Right atrium auricular region (tissue), 2 donors: ENCODE measurements around the gene SLC17A8. TPM values are rescaled to one million over a fixed set of nuclear protein-coding genes. Genes with fewer than 3 reads are reported as not detected.
"Not testable (repeated sequence)": the region's sequence is repeated elsewhere in the genome, so short reads cannot be mapped to it uniquely, and the experiment has no call there.

ENCODE experiments used
- DNase-seq: peaks from one replicate; pipeline ENCODE4 v3.0.0-alpha.2; 2019; ENCODE audit warnings: low spot score
- H3K27ac ChIP-seq, 2 donors: fragments of 200-600 bp; sonication (generic); 1 replicate in 1 of 2; 2 replicates in 1 of 2; pipeline ENCODE4 v1.5.1; 2016 to 2019
- H3K27me3 ChIP-seq, 2 donors: fragments of 200-600 bp; sonication (generic); one replicate each; pipeline versions ENCODE4 v1.5.1 to v1.6.0; 2017 to 2019
- H3K36me3 ChIP-seq: fragments of 200-600 bp; sonication (generic); one replicate; pipeline ENCODE4 v1.5.1; 2016
- H3K4me1 ChIP-seq, 2 donors: fragments of 200-600 bp; sonication (generic); one replicate each; pipeline versions ENCODE4 v1.5.1 to v1.6.0; 2017 to 2019
- H3K4me3 ChIP-seq, 2 donors: fragments of 200-600 bp; sonication (generic); 1 replicate in 1 of 2; 2 replicates in 1 of 2; pipeline ENCODE4 v1.5.1; 2017 to 2019; ENCODE audit warnings: mild to moderate bottlenecking in 1 of 2, moderate library complexity in 1 of 2
- H3K9me3 ChIP-seq, 2 donors: fragments of 200-600 bp; sonication (generic); one replicate each; pipeline ENCODE4 v1.5.1; 2019
- CTCF ChIP-seq, 2 donors: fragments of 200-600 bp; sonication (generic); IDR thresholded peaks; one replicate each; pipeline ENCODE4 v1.5.1; 2019; ENCODE audit warnings: antibody characterized with exemption in 2 of 2
- total RNA-seq, 2 donors: library from RNA; depleted of rRNA; stranded (reverse); fragments of >200 nt; gene quantifications; one replicate each; pipeline ENCODE4 v1.1.0, GENCODE V29; 2016

SLC17A8 gene
- total RNA-seq, 2 donors from 2014 or later, result not detected

- peak in 1 of 2 donors; percentile 44 for TF ChIP-seq CTCF (IDR thresholded peaks at IDR 0.05)
- Histone ChIP-seq H3K4me1 (no peaks in the 10 kb centered on the region), H3K4me3 (no peak overlapping the region), H3K27ac (no peak overlapping the region), H3K36me3 (no peaks in the 10 kb centered on the region), H3K27me3 (no peaks in the 10 kb centered on the region), H3K9me3 (no peaks in the 10 kb centered on the region)
- DNase-seq, result no peak
These were observed 48.0 kb downstream of the SLC17A8 start for GRCh38 chr12:100404769-100405407.

GRCh38 chr12:100413001-100413400 lies 56.1 kb downstream of the SLC17A8 start:
- no peak overlapping the region for H3K27ac ChIP-seq
- no peak overlapping the region for H3K4me3 ChIP-seq
- H3K27me3 ChIP-seq, result no peaks in the 10 kb centered on the region
- H3K36me3 ChIP-seq, result no peaks in the 10 kb centered on the region
- no peaks in the 10 kb centered on the region for H3K9me3 ChIP-seq
- TF ChIP-seq CTCF (IDR thresholded peaks at IDR 0.05), result no peak
- H3K4me1 ChIP-seq, result no peaks in the 10 kb centered on the region
- DNase-seq, result no peak

- H3K27ac ChIP-seq, result no peak overlapping the region
- no peaks in the 10 kb centered on the region for H3K9me3 ChIP-seq
- no peak for DNase-seq
These were observed 57.9 kb downstream of the SLC17A8 start for GRCh38 chr12:100414739-100415138.

GRCh38 chr12:100422646-100423045 lies 65.8 kb downstream of the SLC17A8 start:
- Histone ChIP-seq H3K4me3 (no peak overlapping the region), H3K9me3 (peaks cover 0 to 8% of the 10 kb centered on the region in 2 donors)

More at GRCh38 chr12:100414739-100415138, 57.9 kb downstream of the SLC17A8 start:
- H3K36me3 ChIP-seq, result no peaks in the 10 kb centered on the region
- H3K4me3 ChIP-seq, result no peak overlapping the region
- no peaks in the 10 kb centered on the region for H3K4me1 ChIP-seq
- no peak for TF ChIP-seq CTCF (IDR thresholded peaks at IDR 0.05)
- H3K27me3 ChIP-seq, result no peaks in the 10 kb centered on the region

GRCh38 chr12:100426145-100426544 lies 69.3 kb downstream of the SLC17A8 start:
- DNase-seq, result no peak
- Histone ChIP-seq H3K27ac (no peak overlapping the region), H3K27me3 (no peaks in the 10 kb centered on the region), H3K36me3 (no peaks in the 10 kb centered on the region), H3K9me3 (peaks cover 0 to 13% of the 10 kb centered on the region in 2 donors), H3K4me3 (no peak overlapping the region), H3K4me1 (no peaks in the 10 kb centered on the region)
- TF ChIP-seq CTCF (IDR thresholded peaks at IDR 0.05), result no peak

More at GRCh38 chr12:100422646-100423045, 65.8 kb downstream of the SLC17A8 start:
- Histone ChIP-seq H3K4me1 (no peaks in the 10 kb centered on the region), H3K36me3 (no peaks in the 10 kb centered on the region), H3K27me3 (no peaks in the 10 kb centered on the region), H3K27ac (no peak overlapping the region)
- no peak for DNase-seq
- TF ChIP-seq CTCF (IDR thresholded peaks at IDR 0.05), result no peak

GRCh38 chr12:100427078-100427477 lies 70.2 kb downstream of the SLC17A8 start:
- no peak overlapping the region for H3K4me3 ChIP-seq
- no peaks in the 10 kb centered on the region for H3K36me3 ChIP-seq
- DNase-seq, result no peak
- no peaks in the 10 kb centered on the region for H3K27me3 ChIP-seq
- TF ChIP-seq CTCF (IDR thresholded peaks at IDR 0.05), result no peak
- H3K4me1 ChIP-seq, result no peaks in the 10 kb centered on the region
- no peak overlapping the region for H3K27ac ChIP-seq
- H3K9me3 ChIP-seq, result peaks cover 0 to 13% of the 10 kb centered on the region in 2 donors

- not testable (repeated sequence) for H3K27ac ChIP-seq, H3K4me1 ChIP-seq, H3K4me3 ChIP-seq, H3K36me3 ChIP-seq, DNase-seq, H3K27me3 ChIP-seq, H3K9me3 ChIP-seq
These were observed 73.4 kb downstream of the SLC17A8 start for GRCh38 chr12:100430251-100430650.
